HG03135 (cell line): ENCODE measurements around the gene MORC4.
"Not testable (repeated sequence)": the region's sequence is repeated elsewhere in the genome, so short reads cannot be mapped to it uniquely, and the experiment has no call there.

ENCODE experiments used
- ATAC-seq: cut with Tn5 transposase; IDR thresholded peaks from one replicate; pipeline ENCODE4 v1.9.1; 2021; ENCODE audit warnings: mild to moderate bottlenecking, moderate library complexity; ENCODE audit not compliant: unreplicated experiment

MORC4 gene

DNA sequence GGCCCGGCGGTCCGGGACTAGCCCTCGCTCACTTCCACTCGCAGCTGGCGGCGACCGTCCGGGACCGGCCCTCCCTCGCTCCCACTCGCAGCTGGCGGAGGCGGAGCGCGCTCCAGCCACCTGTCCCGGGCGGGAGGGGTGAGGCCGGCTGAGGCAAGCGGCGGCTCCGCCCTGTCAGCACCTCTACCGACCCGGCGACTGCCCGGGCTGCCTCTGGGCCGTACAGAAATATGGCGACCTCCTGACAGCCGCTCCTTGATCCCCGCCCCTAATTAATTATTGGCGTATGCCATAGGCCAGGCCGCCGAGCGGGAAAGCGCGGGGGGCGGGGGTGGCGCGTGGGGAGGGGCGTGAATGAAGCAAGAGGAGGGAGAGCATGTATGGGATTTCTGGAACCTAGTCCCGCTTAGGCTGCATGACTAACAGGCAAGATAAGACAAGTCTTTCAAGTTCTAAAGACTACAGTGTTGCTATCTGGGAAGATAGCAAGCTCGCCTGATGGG lies at the start of gene MORC4:
Gene MORC4, minus strand, starts transcription at position 200 of the 503 bp plus-strand sequence. CDS start 243 bp downstream, outside the sequence.
- ATAC-seq, result no peak

DNA sequence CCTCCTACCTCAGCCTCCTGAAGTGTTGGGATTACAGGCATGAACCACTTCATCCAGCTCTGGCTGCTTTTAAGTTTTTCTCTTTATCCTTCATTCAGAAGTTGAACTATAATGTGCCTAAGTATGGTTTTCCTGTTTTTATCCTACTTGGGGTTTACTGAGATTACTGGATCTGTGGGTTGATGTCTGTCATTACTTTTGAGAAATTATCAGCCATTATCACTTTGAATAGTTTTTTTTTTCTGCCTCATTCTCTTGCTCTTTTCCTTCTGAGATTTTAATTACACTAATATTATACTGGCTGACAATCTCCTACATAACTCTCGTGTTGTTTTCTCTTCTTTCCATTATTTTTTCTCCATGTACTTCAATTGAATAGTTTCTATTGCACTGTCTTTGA lies 47.6 kb upstream of the MORC4 start:
- ATAC-seq, result no peak

DNA sequence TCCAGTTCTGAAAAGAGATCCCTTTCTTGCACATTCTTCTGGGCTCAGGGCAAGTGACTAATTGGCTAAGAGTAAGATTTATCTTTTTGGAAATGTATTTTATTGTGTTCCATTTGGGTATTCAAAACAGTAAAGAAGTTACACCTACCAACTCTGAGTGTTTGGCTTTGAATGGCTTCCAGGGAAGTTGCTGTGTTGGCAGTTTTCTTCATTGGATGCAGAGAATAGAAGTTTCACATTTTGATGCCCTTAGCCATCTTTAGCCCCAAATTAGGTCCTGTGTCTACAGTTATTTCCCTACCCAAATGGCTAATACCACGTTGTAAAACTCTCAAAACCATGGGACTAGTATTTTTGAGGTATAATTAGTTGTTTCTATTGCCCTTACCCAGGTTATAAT lies 29.7 kb upstream of the MORC4 start:
- no peak for ATAC-seq

DNA sequence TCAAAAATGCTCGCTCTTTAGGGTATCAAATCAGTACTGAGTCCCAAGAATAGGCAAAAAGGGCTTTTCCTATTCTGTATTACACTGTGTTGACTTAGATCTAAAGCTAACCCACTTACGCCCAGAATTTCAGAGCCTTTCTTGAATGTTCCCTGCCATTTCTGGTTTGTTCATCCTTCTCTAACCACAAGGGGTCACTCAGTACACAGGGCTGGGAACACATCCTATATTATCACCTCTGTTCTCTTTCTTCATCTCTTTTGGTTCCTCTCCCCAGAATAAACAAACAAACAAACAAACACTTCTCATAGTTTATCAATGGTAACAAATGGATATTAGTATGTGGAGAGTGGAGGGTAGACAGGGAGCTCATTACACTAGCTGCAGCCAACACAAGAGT lies 25.5 kb upstream of the MORC4 start:
- ATAC-seq, result no peak

DNA sequence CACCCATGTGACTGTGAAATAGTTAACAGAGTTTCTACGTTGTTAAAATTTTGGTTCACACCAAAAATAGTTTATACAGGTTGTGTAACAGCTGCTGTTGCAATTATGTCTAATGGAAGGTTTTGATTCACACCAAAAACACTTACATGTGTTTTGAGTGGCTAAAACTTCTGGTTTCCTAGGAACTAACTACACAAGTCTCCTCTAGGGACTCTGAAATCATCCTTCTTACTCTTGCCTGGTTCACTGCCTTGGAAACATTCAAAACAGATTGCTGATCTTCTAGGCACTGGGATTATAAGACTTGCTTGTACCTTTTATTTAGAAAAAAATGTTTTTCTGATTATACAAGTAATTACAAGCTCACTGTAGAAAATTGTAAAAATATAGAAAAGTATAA lies 14.9 kb upstream of the MORC4 start:
- no peak for ATAC-seq

DNA sequence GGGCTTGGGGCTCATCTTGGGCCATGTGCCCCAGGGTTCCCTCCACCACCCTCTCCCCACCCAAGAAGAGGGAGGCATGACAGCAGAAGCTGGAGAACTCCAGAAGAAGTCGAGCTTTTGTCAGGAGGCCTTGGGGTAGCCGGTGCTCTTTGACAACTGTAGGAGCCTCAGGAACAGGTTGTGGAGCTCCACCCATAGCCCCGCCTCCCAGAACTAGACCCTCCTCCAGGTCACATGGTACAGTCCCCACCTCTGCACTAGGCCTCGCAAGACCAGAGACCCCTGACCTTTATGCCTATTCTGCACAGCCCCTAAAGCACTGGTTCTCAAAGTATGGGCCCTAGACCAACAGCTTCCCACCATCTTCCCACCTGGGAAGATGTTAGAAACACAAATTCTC lies 8.0 kb upstream of the MORC4 start:
- ATAC-seq, result no peak

DNA sequence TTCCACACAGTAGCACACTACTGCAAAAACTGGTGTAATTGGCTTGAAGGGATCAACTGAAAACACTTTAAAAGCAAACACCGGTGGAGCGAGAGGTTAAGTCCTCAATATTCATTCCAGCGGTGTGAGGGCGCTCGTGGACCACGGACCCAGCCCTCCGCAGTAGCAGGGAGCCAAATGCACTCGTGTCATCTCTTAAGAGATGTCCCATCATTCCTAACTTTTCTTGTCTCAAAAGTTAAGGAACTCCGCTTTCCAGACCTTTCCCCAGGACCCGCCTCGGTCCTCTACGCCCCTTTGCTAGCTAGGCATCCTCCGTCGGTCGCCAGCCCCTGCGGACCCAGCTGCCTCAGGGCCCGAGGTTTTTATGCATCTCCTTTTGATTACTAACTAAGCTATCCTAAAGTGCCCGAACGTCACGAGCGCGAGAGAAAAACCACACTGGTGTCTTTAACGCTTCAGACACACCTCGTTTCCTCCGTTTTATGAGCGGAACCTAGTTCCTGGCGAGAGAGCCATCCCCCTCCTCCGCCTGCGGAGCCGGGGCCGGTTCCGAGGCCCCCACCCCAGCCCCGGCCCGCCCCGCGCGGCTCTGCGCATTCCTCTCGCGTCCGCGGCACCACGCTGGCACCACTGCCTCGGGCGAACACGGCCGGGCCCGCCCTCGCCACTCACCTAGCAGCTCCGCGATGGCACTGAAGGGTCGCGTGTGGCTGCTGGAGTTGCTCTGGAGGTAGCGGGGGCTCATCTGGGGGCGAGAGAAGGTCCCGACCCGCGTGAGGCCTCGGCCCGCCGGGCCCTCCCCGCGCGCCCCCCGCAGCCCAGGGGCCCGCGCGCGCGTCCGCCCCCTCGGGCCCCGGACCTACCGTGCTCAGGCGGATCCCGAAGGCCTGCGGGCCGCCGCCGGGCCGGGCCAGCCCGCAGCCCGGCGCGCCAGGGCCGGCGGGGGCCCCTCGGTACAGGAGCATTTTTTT lies 723 bp downstream of the MORC4 start:
- ATAC-seq, result no peak

DNA sequence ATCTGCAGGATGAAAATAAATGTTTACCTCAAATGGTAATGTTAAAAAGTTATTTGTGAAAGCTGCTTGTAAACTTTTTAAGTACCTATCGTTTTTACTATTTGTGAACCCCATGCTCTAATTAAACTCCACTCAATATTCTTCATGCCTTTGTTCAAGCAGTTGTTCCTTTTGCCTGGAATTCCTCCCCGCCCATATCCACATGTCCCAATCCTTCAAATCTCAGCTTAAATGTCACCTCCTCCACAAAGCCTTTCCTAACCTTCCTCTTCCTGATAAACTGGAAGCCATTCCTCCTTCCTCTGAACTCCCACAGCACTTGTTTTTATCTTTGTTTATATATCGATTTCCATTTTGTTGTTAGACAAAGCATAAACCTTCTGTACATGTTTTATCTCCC lies 2.4 kb downstream of the MORC4 start:
- no peak for ATAC-seq

DNA sequence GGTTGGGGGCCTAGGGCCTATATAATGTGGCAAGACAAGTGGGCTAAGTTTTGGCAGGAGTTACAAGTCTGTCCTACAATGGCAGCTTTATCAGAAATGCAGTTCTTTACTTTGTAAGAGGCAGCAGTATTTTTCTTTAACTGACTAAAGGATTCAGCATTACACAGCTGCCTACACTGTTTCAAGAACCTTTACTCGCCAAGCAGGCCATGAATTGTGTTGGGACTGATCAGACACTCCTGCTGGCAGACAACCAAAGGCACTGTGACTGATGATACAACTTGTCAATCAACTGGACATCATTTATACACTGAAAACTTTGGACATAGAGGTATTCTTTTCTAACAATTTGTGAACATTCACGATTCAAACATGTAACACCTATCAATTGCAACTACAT lies 4.3 kb downstream of the MORC4 start:
- ATAC-seq, result no peak

DNA sequence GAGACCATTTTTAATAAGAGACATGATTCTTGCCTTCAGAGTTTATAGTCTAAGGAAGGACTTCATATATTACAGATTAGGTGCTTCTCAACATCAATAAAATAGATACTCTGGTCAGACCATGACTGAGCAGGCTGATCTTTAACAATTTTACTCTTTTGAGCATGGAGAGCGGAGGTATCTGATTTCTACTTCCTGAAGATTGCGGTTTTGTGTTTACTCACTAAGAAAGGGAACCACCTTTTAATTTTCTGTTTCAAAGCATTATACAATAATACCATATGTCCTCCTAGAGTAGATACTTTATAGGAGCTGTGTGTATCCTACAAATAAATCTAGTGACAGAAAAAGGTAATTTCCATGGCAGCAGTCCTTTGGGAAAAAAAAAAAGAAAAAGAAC lies 12.5 kb downstream of the MORC4 start:
- ATAC-seq, result no peak

DNA sequence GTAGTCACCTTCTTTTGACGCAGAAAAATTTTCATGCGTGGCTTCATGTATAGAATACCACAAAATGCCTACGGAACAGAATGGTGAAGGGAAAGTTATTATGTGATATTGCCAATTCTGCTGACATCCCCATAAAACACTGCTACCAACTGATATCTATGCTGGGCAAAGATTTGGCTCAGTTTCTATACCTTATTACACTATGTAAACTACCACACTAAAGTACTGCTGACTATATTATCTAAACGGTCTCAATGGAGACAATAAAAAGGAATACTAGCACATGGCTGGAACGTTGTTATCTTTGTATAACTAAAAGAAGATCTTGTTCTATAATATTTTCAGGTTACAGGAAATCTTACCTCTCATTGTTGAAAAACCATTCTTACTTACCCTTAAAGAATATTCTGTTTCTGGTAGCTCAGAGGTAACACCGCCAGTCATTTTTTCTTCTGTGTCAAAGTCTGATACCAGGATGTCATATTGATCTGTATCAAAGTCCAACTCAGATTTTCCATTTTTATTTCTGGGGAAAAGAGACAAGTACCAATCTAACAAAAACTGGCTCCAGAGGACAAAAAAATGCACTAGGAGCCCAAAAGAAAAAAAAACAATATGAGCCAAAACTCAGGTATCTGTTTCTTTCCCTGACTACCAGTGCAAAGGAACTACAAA lies 18.9 kb downstream of the MORC4 start:
- ATAC-seq, result no peak

DNA sequence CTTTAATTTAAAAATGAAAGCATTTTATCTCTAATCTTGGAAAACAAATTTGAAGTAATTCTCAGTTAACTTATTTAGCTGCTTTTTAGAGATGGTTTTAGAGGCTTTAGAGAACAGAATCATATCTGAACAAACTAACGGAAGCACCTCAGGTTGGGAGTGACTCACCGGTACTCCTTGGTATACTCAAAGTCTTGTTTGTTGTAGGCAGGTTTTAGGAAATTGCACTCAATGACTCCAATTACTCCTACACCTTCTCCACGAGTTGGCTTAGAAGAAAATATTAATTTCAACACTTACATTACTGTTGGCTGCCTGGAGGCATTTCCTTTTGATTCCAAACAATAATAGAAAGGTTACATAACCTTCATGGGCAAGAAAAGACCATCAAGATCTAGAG lies 23.6 kb downstream of the MORC4 start:
- no peak for ATAC-seq

DNA sequence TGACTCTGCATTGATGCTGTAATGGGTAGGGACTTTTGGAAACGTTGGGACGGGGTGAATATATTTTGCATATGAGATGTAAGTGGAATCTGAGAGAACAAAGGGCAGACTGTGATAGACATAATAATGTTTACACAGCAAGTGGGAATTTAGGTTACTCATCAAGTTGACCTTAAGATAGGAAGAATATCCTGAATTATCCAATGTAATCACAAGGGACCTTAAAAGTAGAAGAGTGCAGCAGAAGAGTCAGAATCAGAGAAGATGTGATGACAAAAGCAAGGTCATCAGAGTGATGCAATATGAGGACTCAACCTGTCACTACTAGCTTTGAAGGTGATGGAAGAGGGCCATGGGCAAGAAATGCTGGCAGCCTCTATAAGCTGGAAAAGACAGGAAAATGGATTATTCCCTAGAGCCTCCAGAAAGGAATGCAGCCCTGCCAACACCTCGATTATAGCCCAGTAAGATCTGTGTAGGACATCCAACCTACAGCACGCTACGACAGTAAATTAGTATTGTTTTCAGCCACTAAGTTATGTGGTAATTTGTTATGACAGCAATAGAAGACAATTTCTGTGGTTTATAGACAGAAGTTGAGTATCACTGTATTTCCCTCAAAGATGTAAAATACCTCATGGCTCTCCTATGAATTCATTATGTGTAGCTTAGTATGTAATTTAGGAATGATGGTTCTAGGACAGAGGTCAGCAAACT lies 26.4 kb downstream of the MORC4 start:
- no peak for ATAC-seq

DNA sequence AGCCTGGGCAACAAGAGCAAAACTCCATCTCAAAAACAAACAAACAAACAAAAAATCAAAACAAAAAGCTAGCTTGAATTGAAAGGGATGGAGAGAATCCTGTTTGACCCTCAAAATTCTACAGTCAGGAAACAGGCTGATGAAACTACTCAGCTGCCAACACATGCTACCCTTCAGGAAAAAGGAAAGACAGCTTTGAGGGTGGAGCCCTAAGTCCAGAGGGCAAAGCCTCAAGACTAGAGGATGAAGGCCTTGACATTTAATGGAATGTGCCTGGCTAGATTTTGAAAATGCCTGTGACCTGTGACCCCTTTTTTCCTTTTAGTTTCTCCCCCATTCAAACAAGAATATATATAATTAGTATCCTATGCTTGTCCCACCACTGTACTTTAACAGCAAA lies 27.1 kb downstream of the MORC4 start:
- no peak for ATAC-seq

DNA sequence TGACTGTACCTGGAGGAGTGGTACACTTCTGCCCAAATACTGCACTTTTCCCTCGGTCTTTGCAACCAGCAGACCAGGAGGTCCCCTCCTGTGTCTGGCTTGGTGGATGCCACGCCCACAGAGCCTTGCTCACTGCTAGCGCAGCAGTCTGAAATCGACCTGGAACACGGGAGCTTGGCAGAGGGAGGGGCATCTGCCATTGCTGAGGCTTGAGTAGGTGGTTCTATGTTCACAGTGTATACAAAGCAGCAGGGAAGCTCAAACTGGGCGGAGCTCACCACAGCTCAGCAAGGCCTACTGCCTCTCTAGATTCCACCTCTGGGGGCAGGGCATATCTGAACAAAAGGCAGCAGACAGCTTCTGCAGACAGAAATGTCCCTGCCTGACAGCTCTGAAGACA lies 33.5 kb downstream of the MORC4 start:
- not testable (repeated sequence) for ATAC-seq

DNA sequence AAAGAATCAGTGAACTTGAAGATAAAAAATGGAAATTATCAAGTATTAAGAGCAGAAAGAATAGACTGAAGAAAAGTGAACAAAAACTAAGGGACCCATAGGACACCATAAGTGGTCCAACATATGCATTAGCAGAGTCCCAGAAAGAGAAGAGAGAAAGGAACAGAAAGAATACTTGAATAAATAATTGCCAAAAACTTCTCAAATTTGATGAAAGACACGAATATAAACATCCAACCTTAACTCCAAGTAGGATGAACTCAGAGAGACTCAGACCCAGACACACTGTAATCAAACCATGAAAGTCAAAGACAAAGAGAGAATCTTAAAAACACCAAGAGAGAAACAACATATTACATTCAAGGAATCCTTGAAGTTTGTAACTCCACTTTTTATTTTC lies 35.7 kb downstream of the MORC4 start:
- no peak for ATAC-seq

DNA sequence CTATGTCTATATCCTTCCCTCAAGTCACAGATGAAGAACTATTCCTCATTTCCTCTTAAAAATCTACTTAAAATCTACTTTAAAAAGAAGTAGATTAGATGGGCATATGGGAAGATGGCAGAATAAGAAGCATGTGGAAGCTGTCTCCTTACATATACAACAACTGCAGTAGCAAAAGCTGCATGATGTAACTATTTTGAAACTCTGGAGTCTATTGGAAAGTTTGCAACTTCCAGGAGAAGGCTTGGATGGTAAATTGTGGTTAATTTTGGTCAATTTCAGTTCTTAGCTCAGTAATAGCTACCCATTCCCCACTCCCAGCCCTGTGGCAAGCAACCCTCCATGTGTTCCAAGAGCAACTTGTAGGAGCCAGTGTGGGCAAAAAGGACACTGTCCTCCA lies 36.9 kb downstream of the MORC4 start:
- no peak for ATAC-seq

DNA sequence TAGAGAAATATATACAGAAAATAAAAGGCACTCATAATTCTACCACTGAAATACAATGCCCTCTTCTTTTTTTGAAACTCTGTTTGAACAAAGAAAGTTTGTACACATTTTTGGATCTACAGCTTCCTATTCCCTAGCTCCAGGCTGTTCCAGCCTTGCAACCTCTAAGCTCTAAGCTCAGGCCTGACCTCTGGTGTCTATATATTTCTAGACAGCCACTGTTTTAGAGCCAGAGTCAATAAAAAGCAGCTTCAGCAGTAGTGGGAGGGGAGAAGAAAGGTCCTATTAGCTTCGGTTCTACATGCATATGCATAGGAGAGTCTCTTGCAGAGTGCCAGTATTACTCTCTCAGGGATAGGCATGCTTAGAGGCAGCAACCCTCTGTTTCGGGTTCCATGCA lies 40.1 kb downstream of the MORC4 start:
- ATAC-seq, result no peak

DNA sequence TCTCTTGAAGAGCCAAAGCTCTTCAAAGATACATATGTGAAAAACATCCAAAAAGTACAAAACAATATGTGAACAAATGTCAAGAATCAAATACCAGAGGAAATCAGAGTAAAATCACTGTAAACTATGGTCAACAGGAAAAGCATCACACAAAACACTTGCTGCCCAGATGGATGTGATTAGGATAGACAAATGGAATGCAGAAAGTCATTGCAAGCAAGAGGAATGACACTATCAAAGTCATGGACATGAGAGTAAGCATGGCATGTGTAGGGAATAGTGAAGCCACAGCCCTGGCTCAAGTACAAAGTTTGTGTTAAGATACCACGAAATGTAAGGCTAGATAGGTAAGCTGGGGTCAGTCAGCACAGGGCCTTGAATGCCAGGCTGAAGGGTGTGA lies 42.2 kb downstream of the MORC4 start:
- ATAC-seq, result no peak

DNA sequence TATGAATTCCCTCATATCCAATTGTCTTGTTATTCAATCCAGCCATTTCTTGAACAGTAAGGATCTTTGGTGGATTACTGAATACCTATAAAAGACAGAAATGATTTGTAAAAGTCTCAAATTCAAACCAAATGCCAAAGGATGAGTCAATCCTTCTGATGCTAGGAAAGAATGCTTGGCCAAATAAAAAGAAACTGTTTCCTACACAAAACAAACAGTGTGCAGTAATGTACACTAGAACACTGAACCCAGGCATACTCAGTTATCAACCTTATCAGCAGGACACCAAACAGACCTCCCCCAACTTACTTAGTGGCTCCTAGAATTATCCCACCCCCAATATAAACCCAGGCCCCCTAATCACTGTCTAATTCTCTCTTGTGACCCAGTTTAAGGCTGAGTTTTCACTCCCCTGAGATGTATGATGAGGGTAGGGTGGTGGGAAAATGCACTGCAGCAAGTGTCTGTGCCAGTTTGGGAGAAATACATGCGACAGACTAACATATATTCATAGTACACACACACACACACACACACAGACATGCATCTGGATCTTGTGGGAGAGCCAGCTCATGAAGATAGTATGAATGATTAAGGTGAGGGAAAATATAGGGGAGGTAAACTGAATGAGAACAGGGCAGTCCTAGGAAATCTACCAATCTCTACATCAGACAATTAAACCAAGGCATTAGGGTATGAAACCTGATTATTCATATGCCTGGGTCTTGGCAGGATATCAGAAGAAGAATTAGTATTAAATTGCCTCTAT lies 44.8 kb downstream of the MORC4 start:
- ATAC-seq, result no peak

DNA sequence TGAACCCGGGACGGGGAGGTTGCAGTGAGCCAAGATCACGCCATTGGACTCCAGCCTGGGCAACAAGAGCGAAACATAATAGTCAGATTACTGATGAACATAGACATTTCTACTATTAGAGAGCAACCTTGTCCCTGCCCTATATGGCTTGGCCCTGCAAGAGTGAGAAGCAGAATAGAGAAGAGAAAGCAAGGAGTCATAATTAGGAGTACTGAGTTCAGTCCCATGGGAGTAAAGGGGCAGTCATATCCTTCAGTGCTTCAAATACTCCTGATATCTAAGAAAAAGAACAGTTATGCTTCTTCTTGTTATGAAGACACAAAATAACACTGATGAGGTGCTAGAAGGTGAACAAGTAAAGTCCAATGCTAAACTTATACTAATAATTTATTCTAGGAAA lies 46.0 kb downstream of the MORC4 start:
- no peak for ATAC-seq
